GM23338 (cell line): Measurements from ENCODE around the gene CDK10. TPM values are rescaled to one million over a fixed set of nuclear protein-coding genes. Genes with fewer than 3 reads are reported as not detected.

Experiments used
- ATAC-seq: fragments of 200-7000 bp; cut with Tn5 transposase; 3 replicates; pipeline ENCODE4 v1.9.1; 2020
- DNase-seq: peaks from one replicate; pipeline ENCODE4 v3.0.0-alpha.2; 2015; ENCODE audit warnings: low spot score
- H2AFZ ChIP-seq: fragments of 200-600 bp; sonication (generic); 2 replicates; pipeline ENCODE4 v1.8.0; 2016; ENCODE audit warnings: antibody characterized with exemption, mild to moderate bottlenecking, moderate library complexity
- H3F3A ChIP-seq: fragments of 200-600 bp; sonication (generic); replicated peaks from 2 replicates; pipeline ENCODE4 v1.8.0; 2017; ENCODE audit warnings: antibody characterized with exemption, mixed run types, low read depth
- H3K27ac ChIP-seq: fragments of 200-600 bp; sonication (generic); 2 replicates; pipeline ENCODE4 v1.6.1; 2016; ENCODE audit warnings: low read depth
- H3K27me3 ChIP-seq: fragments of 200-600 bp; sonication (generic); 2 replicates; pipeline ENCODE4 v1.8.0; 2016; ENCODE audit warnings: mild to moderate bottlenecking, mixed run types, moderate library complexity; ENCODE audit not compliant: insufficient read depth
- H3K36me3 ChIP-seq: fragments of 200-600 bp; sonication (generic); 2 replicates; pipeline ENCODE4 v1.8.0; 2016; ENCODE audit warnings: mild to moderate bottlenecking; ENCODE audit not compliant: insufficient read depth
- H3K4me1 ChIP-seq: fragments of 200-600 bp; sonication (generic); 2 replicates; pipeline ENCODE4 v1.8.0; 2016; ENCODE audit warnings: mild to moderate bottlenecking, moderate library complexity; ENCODE audit not compliant: insufficient read depth
- H3K4me2 ChIP-seq: fragments of 200-600 bp; sonication (generic); 2 replicates; pipeline ENCODE4 v1.7.1; 2017; ENCODE audit warnings: mixed run types
- H3K4me3 ChIP-seq: fragments of 200-600 bp; sonication (generic); 2 replicates; pipeline ENCODE4 v1.6.1; 2016; ENCODE audit warnings: mixed run types
- H3K79me2 ChIP-seq: fragments of 200-600 bp; sonication (generic); replicated peaks from 2 replicates; pipeline ENCODE4 v1.8.0; 2017; ENCODE audit warnings: mild to moderate bottlenecking; ENCODE audit not compliant: insufficient read depth
- H3K9me2 ChIP-seq: fragments of 200-600 bp; sonication (generic); 2 replicates; pipeline ENCODE4 v1.8.0; 2017; ENCODE audit not compliant: insufficient read depth
- H4K20me1 ChIP-seq: fragments of 200-600 bp; sonication (generic); replicated peaks from 2 replicates; pipeline ENCODE4 v1.8.0; 2017; ENCODE audit warnings: mild to moderate bottlenecking; ENCODE audit not compliant: insufficient read depth
- H3K27ac Mint-ChIP-seq: 2 replicates; pipeline ENCODE4 v1.8.0; 2020; ENCODE audit warnings: inconsistent platforms, mild to moderate bottlenecking, moderate library complexity, mixed read lengths
- H3K27me3 Mint-ChIP-seq: 3 replicates; pipeline ENCODE4 v1.8.0; 2022; ENCODE audit warnings: low read depth, mild to moderate bottlenecking, moderate library complexity, mixed read lengths, inconsistent platforms; ENCODE audit not compliant: insufficient read depth, poor library complexity
- H3K36me3 Mint-ChIP-seq: 3 replicates; pipeline ENCODE4 v1.8.0; 2021; ENCODE audit warnings: low read depth, mild to moderate bottlenecking, inconsistent platforms, moderate library complexity, mixed read lengths
- H3K4me1 Mint-ChIP-seq: 3 replicates; pipeline ENCODE4 v1.8.0; 2020; ENCODE audit warnings: mild to moderate bottlenecking, inconsistent platforms, mixed read lengths
- H3K4me3 Mint-ChIP-seq: 3 replicates; pipeline ENCODE4 v1.8.0; 2021; ENCODE audit warnings: moderate library complexity, mild to moderate bottlenecking, inconsistent platforms, mixed read lengths
- H3K9me3 Mint-ChIP-seq: 3 replicates; pipeline ENCODE4 v1.8.0; 2020; ENCODE audit warnings: moderate library complexity, mild to moderate bottlenecking, inconsistent platforms, mixed read lengths
- CREB1 ChIP-seq: fragments of 250-450 bp; sonication (Bioruptor Pico); IDR thresholded peaks from 2 replicates; pipeline ENCODE4 v1.5.0; 2020; ENCODE audit warnings: low read depth, mild to moderate bottlenecking, moderate library complexity
- CTCF ChIP-seq, 2 experiments: fragments of 200-600 bp in 1 of 2; sonication (generic) in 1 of 2; conservative IDR thresholded peaks; 2 replicates each; pipeline versions ENCODE4 v1.5.1 to v1.6.1; 2016 to 2017; ENCODE audit warnings: antibody characterized with exemption in 2 of 2, low read depth in 2 of 2, mild to moderate bottlenecking in 2 of 2, moderate library complexity in 1 of 2
- ETS1 ChIP-seq: IDR thresholded peaks from 2 replicates; pipeline ENCODE4 v1.6.1; 2016; ENCODE audit warnings: antibody characterized with exemption
- POLR2AphosphoS5 ChIP-seq: IDR thresholded peaks from 2 replicates; pipeline ENCODE4 v1.6.1; 2016; ENCODE audit warnings: antibody characterized with exemption, low read depth
- ZNF114 ChIP-seq: fragments of 250-450 bp; sonication (Bioruptor Pico); IDR thresholded peaks from 2 replicates; pipeline ENCODE4 v1.5.0; 2020; ENCODE audit warnings: mild to moderate bottlenecking, moderate library complexity
- polyA plus RNA-seq: library from polyadenylated mRNA; unstranded; fragments of >200 nt; fragmentation: Nextera tagmentation; extraction: Ambion mirVana; gene quantifications from 2 replicates; pipeline ENCODE4 v1.2.1, GENCODE V29; 2016
- total RNA-seq: library from RNA; depleted of rRNA; stranded (reverse); fragments of >200 nt; shearing (Covaris generic); gene quantifications from 2 replicates; pipeline ENCODE4 v1.2.3, GENCODE V29; 2014
- TF ChIP-seq, protein P1 (sequence below): fragments of 250-450 bp; sonication (Bioruptor Pico); IDR thresholded peaks from 2 replicates; pipeline ENCODE4 v1.5.0; 2020; ENCODE audit warnings: mild to moderate bottlenecking, moderate library complexity

CDK10 gene
- total and polyA plus RNA-seq, 2 experiments from 2014 or later, result 64.6 to 88.0 TPM

- Histone ChIP-seq H3K79me2 (no peaks in the 10 kb centered on the region), H3K4me1 (no peaks in the 10 kb centered on the region), H3K9me2 (no peaks in the 10 kb centered on the region), H2AFZ (no peak overlapping the region), H3K4me2 (no peak overlapping the region), H3F3A (peaks cover 9% of the 10 kb centered on the region), H3K36me3 (peaks cover 29% of the 10 kb centered on the region; the same call in 1 of the 2 replicates), H3K27ac (no peak overlapping the region), H4K20me1 (peaks cover 2% of the 10 kb centered on the region; the same call in 1 of the 2 replicates), H3K4me3 (no peak overlapping the region), H3K27me3 (no peaks in the 10 kb centered on the region)
- Mint-ChIP-seq H3K27ac (no peak overlapping the region), H3K36me3 (peaks cover 88% of the 10 kb centered on the region), H3K4me1 (no peaks in the 10 kb centered on the region), H3K4me3 (no peak overlapping the region), H3K9me3 (no peaks in the 10 kb centered on the region; the same call in 2 of the 3 replicates), H3K27me3 (peaks cover 12% of the 10 kb centered on the region)
- ATAC-seq, result no peak
- TF ChIP-seq POLR2AphosphoS5 (peak; percentile 11; the same call in 1 of the 2 replicates), ZNF114 (CRISPR knock-in tag) (no peak)
- DNase-seq, result no peak
Observed at GRCh38 chr16:89737341-89738071, 51.0 kb downstream of the CDK10 start.

- Histone ChIP-seq H2AFZ (no peak overlapping the region), H3K4me3 (no peak overlapping the region), H3K27ac (no peak overlapping the region), H3K9me2 (no peaks in the 10 kb centered on the region), H3K79me2 (no peaks in the 10 kb centered on the region), H3K4me1 (no peaks in the 10 kb centered on the region), H3K4me2 (no peak overlapping the region), H4K20me1 (peaks cover 4% of the 10 kb centered on the region; the same call in 1 of the 2 replicates), H3F3A (peaks cover 9% of the 10 kb centered on the region), H3K27me3 (no peaks in the 10 kb centered on the region), H3K36me3 (peaks cover 29% of the 10 kb centered on the region; the same call in 1 of the 2 replicates)
- no peak for ATAC-seq
- H3K9me3 Mint-ChIP-seq, result no peaks in the 10 kb centered on the region; the same call in 2 of the 3 replicates
- no peak overlapping the region for H3K27ac Mint-ChIP-seq
- H3K36me3 Mint-ChIP-seq, result peaks cover 88% of the 10 kb centered on the region
- H3K4me1 Mint-ChIP-seq, result no peaks in the 10 kb centered on the region
- no peak for TF ChIP-seq CREB1 (CRISPR knock-in tag)
- TF ChIP-seq, protein P1, sequence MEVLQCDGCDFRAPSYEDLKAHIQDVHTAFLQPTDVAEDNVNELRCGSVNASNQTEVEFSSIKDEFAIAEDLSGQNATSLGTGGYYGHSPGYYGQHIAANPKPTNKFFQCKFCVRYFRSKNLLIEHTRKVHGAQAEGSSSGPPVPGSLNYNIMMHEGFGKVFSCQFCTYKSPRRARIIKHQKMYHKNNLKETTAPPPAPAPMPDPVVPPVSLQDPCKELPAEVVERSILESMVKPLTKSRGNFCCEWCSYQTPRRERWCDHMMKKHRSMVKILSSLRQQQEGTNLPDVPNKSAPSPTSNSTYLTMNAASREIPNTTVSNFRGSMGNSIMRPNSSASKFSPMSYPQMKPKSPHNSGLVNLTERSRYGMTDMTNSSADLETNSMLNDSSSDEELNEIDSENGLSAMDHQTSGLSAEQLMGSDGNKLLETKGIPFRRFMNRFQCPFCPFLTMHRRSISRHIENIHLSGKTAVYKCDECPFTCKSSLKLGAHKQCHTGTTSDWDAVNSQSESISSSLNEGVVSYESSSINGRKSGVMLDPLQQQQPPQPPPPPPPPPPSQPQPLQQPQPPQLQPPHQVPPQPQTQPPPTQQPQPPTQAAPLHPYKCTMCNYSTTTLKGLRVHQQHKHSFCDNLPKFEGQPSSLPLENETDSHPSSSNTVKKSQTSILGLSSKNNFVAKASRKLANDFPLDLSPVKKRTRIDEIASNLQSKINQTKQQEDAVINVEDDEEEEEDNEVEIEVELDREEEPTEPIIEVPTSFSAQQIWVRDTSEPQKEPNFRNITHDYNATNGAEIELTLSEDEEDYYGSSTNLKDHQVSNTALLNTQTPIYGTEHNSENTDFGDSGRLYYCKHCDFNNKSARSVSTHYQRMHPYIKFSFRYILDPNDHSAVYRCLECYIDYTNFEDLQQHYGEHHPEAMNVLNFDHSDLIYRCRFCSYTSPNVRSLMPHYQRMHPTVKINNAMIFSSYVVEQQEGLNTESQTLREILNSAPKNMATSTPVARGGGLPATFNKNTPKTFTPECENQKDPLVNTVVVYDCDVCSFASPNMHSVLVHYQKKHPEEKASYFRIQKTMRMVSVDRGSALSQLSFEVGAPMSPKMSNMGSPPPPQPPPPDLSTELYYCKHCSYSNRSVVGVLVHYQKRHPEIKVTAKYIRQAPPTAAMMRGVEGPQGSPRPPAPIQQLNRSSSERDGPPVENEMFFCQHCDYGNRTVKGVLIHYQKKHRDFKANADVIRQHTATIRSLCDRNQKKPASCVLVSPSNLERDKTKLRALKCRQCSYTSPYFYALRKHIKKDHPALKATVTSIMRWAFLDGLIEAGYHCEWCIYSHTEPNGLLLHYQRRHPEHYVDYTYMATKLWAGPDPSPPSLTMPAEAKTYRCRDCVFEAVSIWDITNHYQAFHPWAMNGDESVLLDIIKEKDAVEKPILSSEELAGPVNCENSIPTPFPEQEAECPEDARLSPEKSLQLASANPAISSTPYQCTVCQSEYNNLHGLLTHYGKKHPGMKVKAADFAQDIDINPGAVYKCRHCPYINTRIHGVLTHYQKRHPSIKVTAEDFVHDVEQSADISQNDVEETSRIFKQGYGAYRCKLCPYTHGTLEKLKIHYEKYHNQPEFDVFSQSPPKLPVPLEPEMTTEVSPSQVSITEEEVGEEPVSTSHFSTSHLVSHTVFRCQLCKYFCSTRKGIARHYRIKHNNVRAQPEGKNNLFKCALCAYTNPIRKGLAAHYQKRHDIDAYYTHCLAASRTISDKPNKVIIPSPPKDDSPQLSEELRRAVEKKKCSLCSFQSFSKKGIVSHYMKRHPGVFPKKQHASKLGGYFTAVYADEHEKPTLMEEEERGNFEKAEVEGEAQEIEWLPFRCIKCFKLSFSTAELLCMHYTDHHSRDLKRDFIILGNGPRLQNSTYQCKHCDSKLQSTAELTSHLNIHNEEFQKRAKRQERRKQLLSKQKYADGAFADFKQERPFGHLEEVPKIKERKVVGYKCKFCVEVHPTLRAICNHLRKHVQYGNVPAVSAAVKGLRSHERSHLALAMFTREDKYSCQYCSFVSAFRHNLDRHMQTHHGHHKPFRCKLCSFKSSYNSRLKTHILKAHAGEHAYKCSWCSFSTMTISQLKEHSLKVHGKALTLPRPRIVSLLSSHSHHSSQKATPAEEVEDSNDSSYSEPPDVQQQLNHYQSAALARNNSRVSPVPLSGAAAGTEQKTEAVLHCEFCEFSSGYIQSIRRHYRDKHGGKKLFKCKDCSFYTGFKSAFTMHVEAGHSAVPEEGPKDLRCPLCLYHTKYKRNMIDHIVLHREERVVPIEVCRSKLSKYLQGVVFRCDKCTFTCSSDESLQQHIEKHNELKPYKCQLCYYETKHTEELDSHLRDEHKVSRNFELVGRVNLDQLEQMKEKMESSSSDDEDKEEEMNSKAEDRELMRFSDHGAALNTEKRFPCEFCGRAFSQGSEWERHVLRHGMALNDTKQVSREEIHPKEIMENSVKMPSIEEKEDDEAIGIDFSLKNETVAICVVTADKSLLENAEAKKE, result no peak
- TF ChIP-seq ETS1, result no peak
- no peak for TF ChIP-seq CTCF (conservative IDR thresholded peaks at IDR 0.05; ENCODE audit: low read depth in 2 of 2)
- no peak overlapping the region for H3K4me3 Mint-ChIP-seq
- H3K27me3 Mint-ChIP-seq, result peaks cover 8% of the 10 kb centered on the region
- no peak for DNase-seq
Observed at GRCh38 chr16:89738072-89738377, 51.5 kb downstream of the CDK10 start.
